GM23248 (cell line): ENCODE measurements around the gene YJEFN3.

ENCODE experiments used
- EZH2 ChIP-seq: fragments of 200-600 bp; sonication (generic); IDR thresholded peaks from 2 replicates; pipeline ENCODE4 v1.6.1; 2018; ENCODE audit warnings: antibody characterized with exemption, mild to moderate bottlenecking; ENCODE audit not compliant: insufficient read depth, poor library complexity, severe bottlenecking
- EZH2phosphoT487 ChIP-seq: fragments of 200-600 bp; sonication (generic); IDR thresholded peaks from 2 replicates; pipeline ENCODE4 v1.6.1; 2018; ENCODE audit warnings: antibody characterized with exemption, moderate library complexity, mild to moderate bottlenecking, low read depth; ENCODE audit not compliant: insufficient read depth

- TF ChIP-seq EZH2phosphoT487 (no peak), EZH2 (no peak)
These were observed 34.7 kb upstream of the YJEFN3 start for GRCh38 chr19:19493841-19494546.
